Mucosa of rectum (tissue), 2 donors: ENCODE measurements around the gene CTNNA1.
A peak's percentile ranks its signal among the peaks of the same experiment; 100 is the strongest.

Source experiments
- H3K27ac ChIP-seq, 2 donors: one replicate each; pipeline ENCODE4 v1.7.0; 2013; ENCODE audit warnings: inconsistent platforms in 2 of 2, low read depth in 2 of 2, low read length in 2 of 2
- H3K27me3 ChIP-seq, 2 donors: one replicate each; pipeline ENCODE4 v1.7.0; 2013; ENCODE audit warnings: low read length in 2 of 2; ENCODE audit not compliant: control insufficient read depth in 2 of 2, insufficient read depth in 2 of 2
- H3K36me3 ChIP-seq, 2 donors: one replicate each; pipeline ENCODE4 v1.7.0; 2013; ENCODE audit warnings: low read length in 2 of 2; ENCODE audit not compliant: control insufficient read depth in 2 of 2, insufficient read depth in 2 of 2
- H3K4me1 ChIP-seq, 2 donors: one replicate each; pipeline ENCODE4 v1.7.0; 2013; ENCODE audit warnings: low read length in 2 of 2, mild to moderate bottlenecking in 1 of 2; ENCODE audit not compliant: control insufficient read depth in 2 of 2, insufficient read depth in 2 of 2
- H3K4me3 ChIP-seq, 2 donors: one replicate each; pipeline ENCODE4 v1.7.0; 2013; ENCODE audit warnings: low read length in 2 of 2
- H3K9ac ChIP-seq, 2 donors: one replicate each; pipeline ENCODE4 v1.7.0; 2013; ENCODE audit warnings: low read length in 2 of 2, low read depth in 1 of 2, mild to moderate bottlenecking in 1 of 2
- H3K9me3 ChIP-seq, 2 donors: one replicate each; pipeline ENCODE4 v1.7.0; 2013; ENCODE audit warnings: low read length in 2 of 2; ENCODE audit not compliant: control insufficient read depth in 2 of 2
- donor health status: healthy.
- donor health status: Normal muscosa, but diverticular disease.

Gene CTNNA1

GRCh38 chr5:138955671-138956295 lies 202.6 kb downstream of the CTNNA1 start:
- no peak overlapping the region for H3K4me3 ChIP-seq
- peak overlapping the region in 1 of 2 donors; percentile 23 for H3K27ac ChIP-seq
- H3K9me3 ChIP-seq: no peaks in the 10 kb centered on the region
- peaks cover 19 to 29% of the 10 kb centered on the region in 2 donors for H3K4me1 ChIP-seq
- no peak overlapping the region for H3K9ac ChIP-seq
- H3K27me3 ChIP-seq: no peaks in the 10 kb centered on the region
- peaks cover 0 to 4% of the 10 kb centered on the region in 2 donors for H3K36me3 ChIP-seq

DNA sequence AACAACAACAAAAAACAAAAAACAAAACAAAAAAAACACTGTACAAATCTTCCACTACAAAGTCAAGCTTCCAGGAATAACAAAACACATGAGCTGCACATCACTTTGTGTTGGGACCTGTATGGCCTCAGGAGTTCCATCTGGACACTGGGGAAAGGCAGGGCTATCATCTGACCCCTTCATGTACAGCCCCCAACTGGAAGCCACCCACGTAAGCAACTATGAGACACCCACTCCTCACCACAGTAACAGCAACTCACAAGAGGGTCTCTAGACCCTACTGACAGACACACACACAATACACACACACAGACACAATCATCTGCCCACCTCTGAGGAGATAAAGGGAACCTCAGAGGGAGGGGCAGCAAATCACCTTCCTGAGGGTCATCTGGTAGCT lies 203.6 kb downstream of the CTNNA1 start:
- Histone ChIP-seq H3K27me3 (no peaks in the 10 kb centered on the region), H3K9me3 (no peaks in the 10 kb centered on the region), H3K4me3 (no peak overlapping the region), H3K36me3 (no peaks in the 10 kb centered on the region), H3K27ac (no peak overlapping the region), H3K9ac (no peak overlapping the region), H3K4me1 (peaks cover 19 to 29% of the 10 kb centered on the region in 2 donors)

GRCh38 chr5:138960145-138960692 lies 207.0 kb downstream of the CTNNA1 start:
- Histone ChIP-seq H3K4me1 (peaks cover 0 to 11% of the 10 kb centered on the region in 2 donors), H3K9ac (no peak overlapping the region), H3K9me3 (no peaks in the 10 kb centered on the region), H3K27me3 (no peaks in the 10 kb centered on the region), H3K36me3 (no peaks in the 10 kb centered on the region), H3K4me3 (no peak overlapping the region), H3K27ac (no peak overlapping the region)

DNA sequence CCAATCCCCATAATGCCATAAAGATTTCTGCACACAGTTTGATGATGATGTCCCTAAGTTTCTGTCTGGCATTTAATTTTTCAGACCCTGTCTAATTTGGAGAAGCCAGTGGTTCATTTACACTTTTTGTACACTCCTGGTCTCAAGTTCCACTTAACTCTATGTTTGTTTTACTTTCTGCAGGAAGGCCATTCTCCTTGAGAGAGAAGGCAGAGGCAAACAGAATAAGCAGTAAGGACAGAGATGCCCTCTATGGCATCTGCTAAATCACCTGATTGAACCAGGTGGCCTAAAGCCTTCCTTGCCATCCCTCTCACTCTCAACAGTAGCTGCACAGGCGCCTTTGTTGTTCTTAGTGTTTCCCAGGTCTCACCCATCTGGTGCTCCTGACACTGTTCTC lies 208.0 kb downstream of the CTNNA1 start:
- Histone ChIP-seq H3K27me3 (no peaks in the 10 kb centered on the region), H3K9me3 (no peaks in the 10 kb centered on the region), H3K36me3 (no peaks in the 10 kb centered on the region), H3K4me3 (no peak overlapping the region), H3K27ac (no peak overlapping the region), H3K9ac (no peak overlapping the region), H3K4me1 (peaks cover 3 to 7% of the 10 kb centered on the region in 2 donors)

DNA sequence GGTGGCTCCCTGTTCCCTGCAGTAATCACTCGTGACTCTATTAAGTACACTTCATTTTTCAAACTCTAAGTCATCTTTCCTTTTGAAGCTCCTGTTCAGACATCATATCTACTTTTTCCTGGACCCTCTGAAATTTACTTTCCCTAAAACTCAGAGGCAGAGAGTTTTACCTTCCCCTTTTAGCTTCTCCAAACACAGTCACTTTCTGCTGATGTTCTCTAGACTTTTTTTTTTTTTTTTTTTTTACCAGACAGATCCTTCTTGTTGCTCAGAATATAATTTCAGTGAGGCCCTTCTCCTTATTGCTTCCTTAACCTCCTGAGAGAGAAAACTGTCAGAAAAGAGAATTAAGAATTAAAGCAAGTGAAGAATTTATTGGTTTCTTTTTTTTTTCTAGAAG lies 208.5 kb downstream of the CTNNA1 start:
- no peaks in the 10 kb centered on the region for H3K9me3 ChIP-seq
- no peaks in the 10 kb centered on the region for H3K36me3 ChIP-seq
- H3K9ac ChIP-seq: no peak overlapping the region
- no peaks in the 10 kb centered on the region for H3K27me3 ChIP-seq
- H3K4me3 ChIP-seq: no peak overlapping the region
- no peak overlapping the region for H3K27ac ChIP-seq
- peaks cover 3 to 7% of the 10 kb centered on the region in 2 donors for H3K4me1 ChIP-seq

DNA sequence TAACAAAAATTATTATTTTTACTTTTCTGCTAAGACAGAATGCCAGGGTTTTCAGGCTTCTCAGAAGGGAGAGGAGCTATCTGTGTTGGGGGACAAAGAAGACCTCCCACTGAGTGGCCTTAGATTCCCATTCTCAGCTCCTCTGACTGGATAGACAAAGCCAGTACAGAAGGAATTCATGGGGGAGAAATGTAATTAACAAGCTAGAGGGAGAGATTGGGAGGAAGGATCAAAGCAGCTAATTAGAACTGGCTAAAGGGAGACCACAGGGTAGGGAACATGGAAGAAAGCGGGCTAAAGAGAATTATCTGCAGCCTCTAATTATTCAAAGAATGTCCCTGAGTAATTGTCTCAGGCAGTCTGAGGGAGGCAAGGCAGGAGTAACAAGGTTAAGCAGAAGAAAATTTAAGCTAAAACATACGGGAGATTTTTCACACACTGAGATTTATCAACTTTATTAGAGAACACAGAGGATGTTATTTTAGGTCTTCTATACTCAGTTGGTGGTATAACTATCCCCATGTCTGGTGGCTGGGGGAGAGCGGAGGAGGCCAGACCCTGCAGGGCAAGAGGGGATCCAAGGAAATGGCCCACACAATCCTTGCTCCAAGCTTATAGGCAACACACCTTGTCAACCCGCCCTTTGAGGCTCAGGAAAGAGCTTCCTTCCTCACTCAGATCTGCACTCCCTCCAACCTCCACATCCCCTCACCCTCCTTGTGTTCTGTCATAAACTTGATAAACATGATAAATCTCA lies 209.6 kb downstream of the CTNNA1 start:
- Histone ChIP-seq H3K27me3 (no peaks in the 10 kb centered on the region), H3K27ac (no peak overlapping the region), H3K36me3 (no peaks in the 10 kb centered on the region), H3K9me3 (no peaks in the 10 kb centered on the region), H3K9ac (no peak overlapping the region), H3K4me1 (peaks cover 9 to 13% of the 10 kb centered on the region in 2 donors), H3K4me3 (no peak overlapping the region)

DNA sequence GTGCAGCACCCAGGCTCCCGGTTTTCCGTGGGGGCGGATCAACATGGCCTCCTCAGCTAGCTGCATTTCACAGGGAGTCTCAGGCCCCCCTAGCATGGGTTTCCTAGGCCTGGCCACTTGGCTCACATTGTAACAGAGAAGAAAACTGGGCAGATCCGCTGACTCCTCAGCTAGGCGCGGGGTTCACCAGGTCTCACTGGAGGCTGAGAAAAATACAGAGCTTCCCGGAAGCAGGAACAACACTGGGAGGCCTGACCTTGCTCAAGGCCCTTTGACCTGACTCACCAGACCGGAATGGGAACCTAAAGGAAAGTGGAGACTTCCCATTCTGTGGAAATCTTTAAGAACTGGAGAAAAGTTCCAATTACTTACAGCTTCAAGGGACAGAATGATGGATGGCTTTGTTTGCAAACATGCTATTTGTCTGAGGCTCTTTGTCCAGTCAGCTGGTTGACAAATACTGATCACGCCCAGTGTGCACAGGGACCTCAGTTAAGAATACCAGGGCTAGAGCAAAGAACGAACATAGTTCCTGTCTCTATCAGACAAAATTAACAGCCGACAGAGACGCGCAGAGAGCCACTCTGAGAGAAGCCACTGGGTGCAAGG lies 210.6 kb downstream of the CTNNA1 start:
- H3K27ac ChIP-seq: no peak overlapping the region
- H3K4me1 ChIP-seq: peaks cover 17 to 19% of the 10 kb centered on the region in 2 donors
- no peak overlapping the region for H3K9ac ChIP-seq
- H3K36me3 ChIP-seq: no peaks in the 10 kb centered on the region
- H3K9me3 ChIP-seq: no peaks in the 10 kb centered on the region
- no peaks in the 10 kb centered on the region for H3K27me3 ChIP-seq
- no peak overlapping the region for H3K4me3 ChIP-seq

DNA sequence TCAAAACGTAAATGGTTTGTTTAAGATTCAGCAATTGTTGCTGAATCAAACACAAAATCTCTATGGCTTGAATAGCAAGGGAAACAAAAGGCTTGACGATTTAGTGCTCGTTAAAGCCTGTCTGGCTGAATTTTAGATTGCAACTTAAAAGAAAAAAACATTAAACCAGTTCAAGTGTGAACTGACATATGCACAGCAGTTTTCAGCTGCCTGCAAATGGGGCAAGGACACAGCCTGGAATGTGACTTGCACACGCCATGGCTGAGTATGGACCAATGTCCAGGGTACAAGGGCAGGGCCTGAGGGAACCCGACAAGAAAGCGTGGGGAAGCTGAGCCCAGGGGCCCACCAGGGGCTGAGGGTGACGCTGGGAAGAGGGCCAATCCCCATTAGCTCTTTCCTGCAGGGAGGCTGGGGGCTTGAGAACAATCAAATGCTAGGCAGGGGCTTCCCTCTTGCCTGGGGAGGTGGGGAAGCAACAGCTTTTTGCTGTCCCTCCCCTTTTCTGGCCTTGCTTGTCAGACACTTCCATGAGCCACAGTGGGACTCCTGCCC lies 211.5 kb downstream of the CTNNA1 start:
- H3K9ac ChIP-seq: no peak overlapping the region
- no peaks in the 10 kb centered on the region for H3K27me3 ChIP-seq
- no peak overlapping the region for H3K27ac ChIP-seq
- no peaks in the 10 kb centered on the region for H3K36me3 ChIP-seq
- peaks cover 17 to 19% of the 10 kb centered on the region in 2 donors for H3K4me1 ChIP-seq
- no peaks in the 10 kb centered on the region for H3K9me3 ChIP-seq
- no peak overlapping the region for H3K4me3 ChIP-seq

- no peaks in the 10 kb centered on the region for H3K27me3 ChIP-seq
- H3K4me1 ChIP-seq: peaks cover 17 to 19% of the 10 kb centered on the region in 2 donors
- H3K4me3 ChIP-seq: no peak overlapping the region
- no peaks in the 10 kb centered on the region for H3K36me3 ChIP-seq
- no peak overlapping the region for H3K9ac ChIP-seq
- H3K9me3 ChIP-seq: no peaks in the 10 kb centered on the region
- H3K27ac ChIP-seq: no peak overlapping the region
Observed at GRCh38 chr5:138965626-138966025, 212.4 kb downstream of the CTNNA1 start.
